Measurements from ENCODE around the gene GUSB. TPM values are rescaled to one million over a fixed set of nuclear protein-coding genes. Genes with fewer than 3 reads are reported as not detected.

Gene GUSB
- total and polyA plus RNA-seq, 2 experiments from 2014 or later = 33.6 to 47.0 TPM

DNA sequence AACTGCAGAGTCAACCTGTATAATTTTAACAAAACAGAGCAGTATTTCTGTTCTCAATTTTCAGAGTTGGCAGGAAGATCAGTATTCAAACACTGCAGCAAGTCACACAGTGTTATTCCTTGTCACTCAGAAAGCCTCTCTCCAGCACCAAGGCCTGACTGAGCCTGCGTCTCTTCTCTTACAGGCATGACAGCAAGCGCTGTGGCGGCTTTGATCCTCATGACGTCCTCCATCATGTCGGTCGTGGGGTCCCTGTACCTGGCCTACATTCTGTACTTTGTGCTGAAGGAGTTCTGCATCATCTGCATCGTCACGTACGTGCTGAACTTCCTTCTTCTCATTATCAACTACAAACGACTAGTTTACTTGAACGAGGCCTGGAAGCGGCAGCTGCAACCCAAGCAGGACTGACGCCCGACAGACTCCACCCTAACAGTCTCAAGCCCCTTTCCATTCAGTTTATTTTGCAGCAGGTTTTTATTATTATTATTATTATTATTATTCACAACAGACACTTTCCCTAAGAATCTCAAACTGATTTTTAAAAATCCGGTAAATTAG, 28.0 kb downstream of the GUSB start:
- ATAC-seq = no peak

DNA sequence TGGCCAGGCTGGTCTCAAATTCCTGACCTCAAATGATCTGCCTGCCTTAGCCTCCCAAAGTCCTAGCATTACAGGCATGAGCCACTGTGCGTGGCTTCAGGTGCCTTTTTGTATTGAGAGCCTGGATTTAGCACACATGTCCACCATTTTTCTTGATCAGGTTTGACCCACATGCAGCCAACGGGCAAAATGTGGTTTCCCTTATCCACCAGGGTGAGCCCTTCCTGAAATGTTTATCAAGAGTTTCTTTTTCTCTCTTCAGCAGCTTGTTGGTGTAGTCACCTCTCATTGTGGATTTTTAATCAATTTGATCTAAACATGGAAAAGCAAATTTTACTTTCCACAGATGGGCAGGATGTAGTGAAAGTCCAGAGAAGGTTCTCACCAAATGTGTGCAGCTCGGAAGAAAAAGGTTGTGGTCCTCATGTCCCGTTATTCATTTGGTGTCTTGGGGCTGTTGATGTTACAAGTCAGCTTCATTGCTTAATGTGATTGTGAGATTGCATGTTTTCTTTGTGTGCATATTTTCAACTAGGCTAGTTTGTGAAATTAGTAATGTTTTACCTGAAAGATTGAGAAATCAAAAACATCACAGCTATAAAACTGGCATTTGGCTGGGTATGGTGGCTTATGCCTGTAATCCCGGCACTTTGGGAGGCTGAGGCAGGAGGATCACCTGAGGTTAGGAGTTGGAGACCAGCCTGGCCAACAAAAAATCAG, 28.9 kb downstream of the GUSB start:
- Histone ChIP-seq H3K27me3 (ENCODE audit: insufficient read depth) (no peaks in the 10 kb centered on the region), H3K9me2 (ENCODE audit: insufficient read depth) (no peaks in the 10 kb centered on the region), H4K20me1 (replicated peaks; ENCODE audit: insufficient read depth) (peaks cover 5% of the 10 kb centered on the region; the same call in 1 of the 2 replicates), H3K36me3 (ENCODE audit: insufficient read depth) (peaks cover 11% of the 10 kb centered on the region), H3K79me2 (replicated peaks; ENCODE audit: insufficient read depth) (no peaks in the 10 kb centered on the region), H3K4me2 (no peak overlapping the region), H3K4me3 (no peak overlapping the region), H3K4me1 (ENCODE audit: insufficient read depth) (no peaks in the 10 kb centered on the region), H2AFZ (no peak overlapping the region), H3F3A (replicated peaks; ENCODE audit: low read depth) (no peaks in the 10 kb centered on the region), H3K27ac (ENCODE audit: low read depth) (no peak overlapping the region)
- Mint-ChIP-seq H3K36me3 (ENCODE audit: low read depth) (peaks cover 21% of the 10 kb centered on the region; the same call in 2 of the 3 replicates), H3K27me3 (ENCODE audit: insufficient read depth, low read depth, poor library complexity) (no peaks in the 10 kb centered on the region), H3K4me3 (no peak overlapping the region), H3K4me1 (no peaks in the 10 kb centered on the region), H3K27ac (no peak overlapping the region), H3K9me3 (no peaks in the 10 kb centered on the region)
- ATAC-seq = no peak
- TF ChIP-seq, protein P1, sequence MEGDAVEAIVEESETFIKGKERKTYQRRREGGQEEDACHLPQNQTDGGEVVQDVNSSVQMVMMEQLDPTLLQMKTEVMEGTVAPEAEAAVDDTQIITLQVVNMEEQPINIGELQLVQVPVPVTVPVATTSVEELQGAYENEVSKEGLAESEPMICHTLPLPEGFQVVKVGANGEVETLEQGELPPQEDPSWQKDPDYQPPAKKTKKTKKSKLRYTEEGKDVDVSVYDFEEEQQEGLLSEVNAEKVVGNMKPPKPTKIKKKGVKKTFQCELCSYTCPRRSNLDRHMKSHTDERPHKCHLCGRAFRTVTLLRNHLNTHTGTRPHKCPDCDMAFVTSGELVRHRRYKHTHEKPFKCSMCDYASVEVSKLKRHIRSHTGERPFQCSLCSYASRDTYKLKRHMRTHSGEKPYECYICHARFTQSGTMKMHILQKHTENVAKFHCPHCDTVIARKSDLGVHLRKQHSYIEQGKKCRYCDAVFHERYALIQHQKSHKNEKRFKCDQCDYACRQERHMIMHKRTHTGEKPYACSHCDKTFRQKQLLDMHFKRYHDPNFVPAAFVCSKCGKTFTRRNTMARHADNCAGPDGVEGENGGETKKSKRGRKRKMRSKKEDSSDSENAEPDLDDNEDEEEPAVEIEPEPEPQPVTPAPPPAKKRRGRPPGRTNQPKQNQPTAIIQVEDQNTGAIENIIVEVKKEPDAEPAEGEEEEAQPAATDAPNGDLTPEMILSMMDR (conservative IDR thresholded peaks at IDR 0.05; ENCODE audit: low read depth in 2 of 2) = peak in 1 of 2 experiments; percentile 16; a peak in 1 of 4 replicates
- TF ChIP-seq JUNB (IDR thresholded peaks at IDR 0.05; ENCODE audit: unreplicated experiment) = no peak
- DNase-seq (ENCODE audit: low spot score) = peak; percentile 24

More for the DNA sequence above, 28.0 kb downstream of the GUSB start:
- Histone ChIP-seq H3K4me1 (ENCODE audit: insufficient read depth) (no peaks in the 10 kb centered on the region), H3K27ac (ENCODE audit: low read depth) (no peak overlapping the region), H3F3A (replicated peaks; ENCODE audit: low read depth) (no peaks in the 10 kb centered on the region; the same call in 1 of the 2 replicates), H2AFZ (no peak overlapping the region), H3K36me3 (ENCODE audit: insufficient read depth) (peaks cover 11% of the 10 kb centered on the region), H3K4me2 (no peak overlapping the region), H3K9me2 (ENCODE audit: insufficient read depth) (no peaks in the 10 kb centered on the region), H4K20me1 (replicated peaks; ENCODE audit: insufficient read depth) (peaks cover 5% of the 10 kb centered on the region; the same call in 1 of the 2 replicates), H3K27me3 (ENCODE audit: insufficient read depth) (no peaks in the 10 kb centered on the region), H3K79me2 (replicated peaks; ENCODE audit: insufficient read depth) (no peaks in the 10 kb centered on the region), H3K4me3 (no peak overlapping the region)
- no peaks in the 10 kb centered on the region for H3K4me1 Mint-ChIP-seq
- H3K36me3 Mint-ChIP-seq (ENCODE audit: low read depth) = peaks cover 25% of the 10 kb centered on the region; the same call in 2 of the 3 replicates
- no peak overlapping the region for H3K27ac Mint-ChIP-seq
- no peak for DNase-seq (ENCODE audit: low spot score)
- no peaks in the 10 kb centered on the region for H3K9me3 Mint-ChIP-seq
- no peaks in the 10 kb centered on the region for H3K27me3 Mint-ChIP-seq (ENCODE audit: insufficient read depth, low read depth, poor library complexity)
- H3K4me3 Mint-ChIP-seq = no peak overlapping the region
- TF ChIP-seq EZH2phosphoT487 (IDR thresholded peaks at IDR 0.05; ENCODE audit: unreplicated experiment) (no peak), STAT1 (IDR thresholded peaks at IDR 0.05; ENCODE audit: unreplicated experiment) (no peak), NANOG (IDR thresholded peaks at IDR 0.05; ENCODE audit: borderline replicate concordance) (no peak), ZNF331 (CRISPR knock-in tag; IDR thresholded peaks at IDR 0.05; ENCODE audit: low read depth) (no peak)
- TF ChIP-seq, protein P2, sequence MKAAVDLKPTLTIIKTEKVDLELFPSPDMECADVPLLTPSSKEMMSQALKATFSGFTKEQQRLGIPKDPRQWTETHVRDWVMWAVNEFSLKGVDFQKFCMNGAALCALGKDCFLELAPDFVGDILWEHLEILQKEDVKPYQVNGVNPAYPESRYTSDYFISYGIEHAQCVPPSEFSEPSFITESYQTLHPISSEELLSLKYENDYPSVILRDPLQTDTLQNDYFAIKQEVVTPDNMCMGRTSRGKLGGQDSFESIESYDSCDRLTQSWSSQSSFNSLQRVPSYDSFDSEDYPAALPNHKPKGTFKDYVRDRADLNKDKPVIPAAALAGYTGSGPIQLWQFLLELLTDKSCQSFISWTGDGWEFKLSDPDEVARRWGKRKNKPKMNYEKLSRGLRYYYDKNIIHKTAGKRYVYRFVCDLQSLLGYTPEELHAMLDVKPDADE (IDR thresholded peaks at IDR 0.05) = no peak
- TF ChIP-seq, protein P3, sequence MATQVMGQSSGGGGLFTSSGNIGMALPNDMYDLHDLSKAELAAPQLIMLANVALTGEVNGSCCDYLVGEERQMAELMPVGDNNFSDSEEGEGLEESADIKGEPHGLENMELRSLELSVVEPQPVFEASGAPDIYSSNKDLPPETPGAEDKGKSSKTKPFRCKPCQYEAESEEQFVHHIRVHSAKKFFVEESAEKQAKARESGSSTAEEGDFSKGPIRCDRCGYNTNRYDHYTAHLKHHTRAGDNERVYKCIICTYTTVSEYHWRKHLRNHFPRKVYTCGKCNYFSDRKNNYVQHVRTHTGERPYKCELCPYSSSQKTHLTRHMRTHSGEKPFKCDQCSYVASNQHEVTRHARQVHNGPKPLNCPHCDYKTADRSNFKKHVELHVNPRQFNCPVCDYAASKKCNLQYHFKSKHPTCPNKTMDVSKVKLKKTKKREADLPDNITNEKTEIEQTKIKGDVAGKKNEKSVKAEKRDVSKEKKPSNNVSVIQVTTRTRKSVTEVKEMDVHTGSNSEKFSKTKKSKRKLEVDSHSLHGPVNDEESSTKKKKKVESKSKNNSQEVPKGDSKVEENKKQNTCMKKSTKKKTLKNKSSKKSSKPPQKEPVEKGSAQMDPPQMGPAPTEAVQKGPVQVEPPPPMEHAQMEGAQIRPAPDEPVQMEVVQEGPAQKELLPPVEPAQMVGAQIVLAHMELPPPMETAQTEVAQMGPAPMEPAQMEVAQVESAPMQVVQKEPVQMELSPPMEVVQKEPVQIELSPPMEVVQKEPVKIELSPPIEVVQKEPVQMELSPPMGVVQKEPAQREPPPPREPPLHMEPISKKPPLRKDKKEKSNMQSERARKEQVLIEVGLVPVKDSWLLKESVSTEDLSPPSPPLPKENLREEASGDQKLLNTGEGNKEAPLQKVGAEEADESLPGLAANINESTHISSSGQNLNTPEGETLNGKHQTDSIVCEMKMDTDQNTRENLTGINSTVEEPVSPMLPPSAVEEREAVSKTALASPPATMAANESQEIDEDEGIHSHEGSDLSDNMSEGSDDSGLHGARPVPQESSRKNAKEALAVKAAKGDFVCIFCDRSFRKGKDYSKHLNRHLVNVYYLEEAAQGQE (IDR thresholded peaks at IDR 0.05; ENCODE audit: unreplicated experiment) = no peak

Measured in GM23338 (cell line).